HG03159 (cell line): ENCODE measurements around the gene OR2J2.
"Not testable (repeated sequence)": the region's sequence is repeated elsewhere in the genome, so short reads cannot be mapped to it uniquely, and the experiment has no call there.

ENCODE experiments used
- ATAC-seq: cut with Tn5 transposase; IDR thresholded peaks from one replicate; pipeline ENCODE4 v1.9.1; 2021; ENCODE audit warnings: mild to moderate bottlenecking, moderate library complexity; ENCODE audit not compliant: unreplicated experiment

Gene OR2J2

GRCh38 chr6:29218056-29218455 lies 47.3 kb downstream of the OR2J2 start:
- ATAC-seq, result not testable (repeated sequence)
